GM12878 (cell line): ENCODE measurements around the gene PHLPP1. TPM values are rescaled to one million over a fixed set of nuclear protein-coding genes. Genes with fewer than 3 reads are reported as not detected.

Experiments used
- ATAC-seq: fragments of 200-7000 bp; cut with Tn5 transposase; 3 replicates; pipeline ENCODE4 v1.9.1; 2020; ENCODE audit warnings: mild to moderate bottlenecking, moderate library complexity
- BruUV-seq: library from RNA; stranded (reverse); fragments of 400-500 nt; replicated peaks from 2 replicates; lab custom pipeline; 2021; lab: Mats Ljungman, UMichigan
- CTCF ChIA-PET: fragments of 300-600 bp; sonication (Branson Sonifier 250); formaldehyde crosslinking; extraction: SDS; loops from one replicate; lab custom pipeline; 2021; ENCODE audit warnings: inconsistent platforms; lab: Yijun Ruan, JAX
- POLR2A ChIA-PET: fragments of 350-600 bp; formaldehyde crosslinking; extraction: SDS; loops from one replicate; lab custom pipeline; 2021; ENCODE audit warnings: inconsistent platforms; lab: Charles Lee
- RAD21 ChIA-PET: fragments of 300-600 bp; sonication (Branson Sonifier 250); formaldehyde crosslinking; loops from one replicate; lab custom pipeline; 2023; ENCODE audit warnings: antibody characterized with exemption; ENCODE audit not compliant: unreplicated experiment; lab: Charles Lee
- SMC1A ChIA-PET: fragments of 300-600 bp; sonication (Branson Sonifier 250); formaldehyde crosslinking; loops from one replicate; lab custom pipeline; 2023; ENCODE audit not compliant: unreplicated experiment, uncharacterized antibody; lab: Charles Lee
- DNase-seq: peaks from one replicate; pipeline ENCODE4 v3.0.0-alpha.2; 2011; ENCODE audit warnings: low read depth, low spot score
- FAIRE-seq: peaks from 3 replicates; lab custom pipeline; 2011; peaks lifted over from hg19 to GRCh38; lab: Jason Lieb, UNC
- H2AFZ ChIP-seq: 2 replicates; pipeline ENCODE4 v1.6.0; 2011; ENCODE audit warnings: low read depth, low read length, control low read depth; ENCODE audit not compliant: control insufficient read depth
- H3K27ac ChIP-seq: 2 replicates; pipeline ENCODE4 v1.5.1; 2011; ENCODE audit warnings: control low read depth; ENCODE audit not compliant: control insufficient read depth, insufficient read depth
- H3K27me3 ChIP-seq, 2 experiments: replicated peaks in 1 of 2; 2 replicates each; pipeline versions ENCODE4 v1.6.0 to v1.6.1; 2011; ENCODE audit warnings: low read length in 1 of 2; ENCODE audit not compliant: control insufficient read depth in 2 of 2, insufficient read depth in 2 of 2
- H3K36me3 ChIP-seq, 2 experiments: 2 replicates each; pipeline ENCODE4 v1.5.1; 2011; ENCODE audit warnings: low read length in 1 of 2; ENCODE audit not compliant: control insufficient read depth in 2 of 2, insufficient read depth in 2 of 2
- H3K4me1 ChIP-seq: 2 replicates; pipeline ENCODE4 v1.6.1; 2011; ENCODE audit warnings: mild to moderate bottlenecking, low read length, moderate library complexity, mixed read lengths; ENCODE audit not compliant: control insufficient read depth, insufficient read depth
- H3K4me2 ChIP-seq: 2 replicates; pipeline ENCODE4 v1.6.0; 2011; ENCODE audit warnings: control low read depth; ENCODE audit not compliant: control insufficient read depth, insufficient read depth
- H3K4me3 ChIP-seq: fragments of 200-600 bp; sonication (generic); 2 replicates; pipeline ENCODE4 v1.5.1; 2016
- H3K79me2 ChIP-seq: 2 replicates; pipeline ENCODE4 v1.6.0; 2011; ENCODE audit warnings: low read length; ENCODE audit not compliant: control insufficient read depth, insufficient read depth
- H3K9ac ChIP-seq: 2 replicates; pipeline ENCODE4 v1.8.0; 2011; ENCODE audit warnings: low read length, control low read depth, mixed read lengths; ENCODE audit not compliant: control insufficient read depth, insufficient read depth
- H3K9me3 ChIP-seq: replicated peaks from 3 replicates; pipeline ENCODE4 v1.5.1; 2011; ENCODE audit warnings: mild to moderate bottlenecking, low read length; ENCODE audit not compliant: control insufficient read depth, insufficient read depth
- H4K20me1 ChIP-seq: 2 replicates; pipeline ENCODE4 v1.6.0; 2011; ENCODE audit not compliant: control insufficient read depth, insufficient read depth
- RELA ChIP-seq: fragments of 450-650 bp; IDR thresholded peaks from 2 replicates; pipeline ENCODE4 v1.8.0; 2014; ENCODE audit warnings: borderline replicate concordance; ENCODE audit not compliant: partially characterized antibody
- SKIL ChIP-seq: fragments of 450-650 bp; IDR thresholded peaks from 2 replicates; pipeline ENCODE4 v1.6.1; 2017; ENCODE audit warnings: mild to moderate bottlenecking, low read depth, inconsistent platforms; ENCODE audit not compliant: poor library complexity, severe bottlenecking
- TAF1 ChIP-seq: IDR thresholded peaks from 2 replicates; pipeline ENCODE4 v1.6.1; 2011; ENCODE audit warnings: mild to moderate bottlenecking, low read depth, low read length, borderline replicate concordance
- WGBS: methylation state at CpG from one replicate; pipeline ENCODE4 v1.1.6; 2016; ENCODE audit warnings: low lambda C conversion rate; ENCODE audit not compliant: insufficient replicate concordance, insufficient coverage; ENCODE audit errors: missing lambda C conversion rate; 5-methylcytosine and 5-hydroxymethylcytosine counted together
- in situ Hi-C: fragments of 300-500 bp; cut with MboI; formaldehyde crosslinking; loops from 9 replicates; pipeline ENCODE4 v1.14.3; 2018; ENCODE audit warnings: mixed read lengths
- intact Hi-C: fragments of 100-400 bp; cut with micrococcal nuclease; formaldehyde crosslinking; loops from one replicate; pipeline ENCODE4 v1.14.2; 2022; ENCODE audit not compliant: unreplicated experiment
- polyA plus RNA-seq, 11 experiments: library from polyadenylated mRNA; depleted of rRNA in 4 of 11; unstranded in 6 of 11; stranded (reverse) in 5 of 11; fragments of >200 nt; fragmentation: Nextera tagmentation in 4 of 11; fragmentation: Illumina TruSeq in 1 of 11; extraction: Ambion mirVana in 4 of 11; extraction: Trizol in 1 of 11; gene quantifications; 1 replicate in 1 of 11; 2 replicates in 10 of 11; pipeline versions ENCODE4 v1.2.1 to v1.2.3, GENCODE V29; 2011 to 2016; ENCODE audit warnings: inconsistent platforms in 2 of 11, missing spikeins in 2 of 11, low read depth in 1 of 11
- total RNA-seq, 4 experiments: library from RNA; depleted of rRNA in 3 of 4; stranded (reverse); fragments of >200 nt in 3 of 4; fragmentation: Illumina TruSeq in 1 of 4; extraction: Trizol in 1 of 4; gene quantifications; 2 replicates each; pipeline versions ENCODE4 v1.2.1 to v1.2.3, GENCODE V29; 2013 to 2021

Gene PHLPP1
- total and polyA plus RNA-seq, 10 of the 15 experiments (the other 5 are each of a cell fraction or from before 2014, with no cell fraction given), result 0.42 to 7.0 (median 1.9) TPM

- no peak for TF ChIP-seq SKIL
- no peak for TF ChIP-seq TAF1
Measured at GRCh38 chr18:62959481-62959880, 244.1 kb downstream of the PHLPP1 start (continued).

GRCh38 chr18:62963507-62963906 is 248.2 kb downstream of the PHLPP1 start:
- SMC1A ChIA-PET, result interaction anchor here (0.6 to 2.3 kb wide), 4 partner anchors 244 to 543 kb away, joined by 3 to 6 read pairs (median 3); partner anchors contain the start of gene PHLPP1
- no peak for FAIRE-seq
- in situ Hi-C loops, result no loop called here

More at GRCh38 chr18:62963507-62963906, 248.2 kb downstream of the PHLPP1 start:
- POLR2A ChIA-PET, result interaction anchor here (1.0 kb wide), 1 partner anchor 173 kb away, joined by 3 read pairs; no protein-coding TSS in a partner anchor
- no peak overlapping the region for H3K9ac ChIP-seq
- DNase-seq, result no peak
- H3K9me3 ChIP-seq, result no peaks in the 10 kb centered on the region
- no peaks in the 10 kb centered on the region for H3K36me3 ChIP-seq
- H3K4me3 ChIP-seq, result no peak overlapping the region
- H4K20me1 ChIP-seq, result no peaks in the 10 kb centered on the region
- RAD21 ChIA-PET, result interaction anchor here (1.3 kb wide), 1 partner anchor 325 kb away, joined by 3 read pairs; no protein-coding TSS in a partner anchor
- no peaks in the 10 kb centered on the region for H3K27me3 ChIP-seq
- no TSS peak for BruUV-seq
- no peaks in the 10 kb centered on the region for H3K79me2 ChIP-seq
- intact Hi-C loops, result no loop called here
- TF ChIP-seq RELA, result no peak
- H2AFZ ChIP-seq, result no peak overlapping the region
- no peak overlapping the region for H3K4me2 ChIP-seq
- no peak overlapping the region for H3K27ac ChIP-seq
- ATAC-seq, result no peak
- no peaks in the 10 kb centered on the region for H3K4me1 ChIP-seq
- WGBS, result 67% methylated on average over 3 of the region's 3 CpGs
- CTCF ChIA-PET, result interaction anchor here (1.0 to 8.2 kb wide), 6 partner anchors 8 to 378 kb away, joined by 3 to 57 read pairs (median 3); partner anchors contain the start of gene PHLPP1
